GM23338 (cell line): ENCODE results near the gene POU3F2. TPM values are rescaled to one million over a fixed set of nuclear protein-coding genes. Genes with fewer than 3 reads are reported as not detected.
A peak's percentile ranks its signal among the peaks of the same experiment; 100 is the strongest.

ENCODE experiments used
- ATAC-seq: fragments of 200-7000 bp; cut with Tn5 transposase; 3 replicates; pipeline ENCODE4 v1.9.1; 2020
- DNase-seq: peaks from one replicate; pipeline ENCODE4 v3.0.0-alpha.2; 2015; ENCODE audit warnings: low spot score
- H2AFZ ChIP-seq: fragments of 200-600 bp; sonication (generic); 2 replicates; pipeline ENCODE4 v1.8.0; 2016; ENCODE audit warnings: antibody characterized with exemption, mild to moderate bottlenecking, moderate library complexity
- H3F3A ChIP-seq: fragments of 200-600 bp; sonication (generic); replicated peaks from 2 replicates; pipeline ENCODE4 v1.8.0; 2017; ENCODE audit warnings: antibody characterized with exemption, mixed run types, low read depth
- H3K27ac ChIP-seq: fragments of 200-600 bp; sonication (generic); 2 replicates; pipeline ENCODE4 v1.6.1; 2016; ENCODE audit warnings: low read depth
- H3K27me3 ChIP-seq: fragments of 200-600 bp; sonication (generic); 2 replicates; pipeline ENCODE4 v1.8.0; 2016; ENCODE audit warnings: mild to moderate bottlenecking, mixed run types, moderate library complexity; ENCODE audit not compliant: insufficient read depth
- H3K36me3 ChIP-seq: fragments of 200-600 bp; sonication (generic); 2 replicates; pipeline ENCODE4 v1.8.0; 2016; ENCODE audit warnings: mild to moderate bottlenecking; ENCODE audit not compliant: insufficient read depth
- H3K4me1 ChIP-seq: fragments of 200-600 bp; sonication (generic); 2 replicates; pipeline ENCODE4 v1.8.0; 2016; ENCODE audit warnings: mild to moderate bottlenecking, moderate library complexity; ENCODE audit not compliant: insufficient read depth
- H3K4me2 ChIP-seq: fragments of 200-600 bp; sonication (generic); 2 replicates; pipeline ENCODE4 v1.7.1; 2017; ENCODE audit warnings: mixed run types
- H3K4me3 ChIP-seq: fragments of 200-600 bp; sonication (generic); 2 replicates; pipeline ENCODE4 v1.6.1; 2016; ENCODE audit warnings: mixed run types
- H3K79me2 ChIP-seq: fragments of 200-600 bp; sonication (generic); replicated peaks from 2 replicates; pipeline ENCODE4 v1.8.0; 2017; ENCODE audit warnings: mild to moderate bottlenecking; ENCODE audit not compliant: insufficient read depth
- H3K9me2 ChIP-seq: fragments of 200-600 bp; sonication (generic); 2 replicates; pipeline ENCODE4 v1.8.0; 2017; ENCODE audit not compliant: insufficient read depth
- H4K20me1 ChIP-seq: fragments of 200-600 bp; sonication (generic); replicated peaks from 2 replicates; pipeline ENCODE4 v1.8.0; 2017; ENCODE audit warnings: mild to moderate bottlenecking; ENCODE audit not compliant: insufficient read depth
- H3K27ac Mint-ChIP-seq: 2 replicates; pipeline ENCODE4 v1.8.0; 2020; ENCODE audit warnings: inconsistent platforms, mild to moderate bottlenecking, moderate library complexity, mixed read lengths
- H3K27me3 Mint-ChIP-seq: 3 replicates; pipeline ENCODE4 v1.8.0; 2022; ENCODE audit warnings: low read depth, mild to moderate bottlenecking, moderate library complexity, mixed read lengths, inconsistent platforms; ENCODE audit not compliant: insufficient read depth, poor library complexity
- H3K36me3 Mint-ChIP-seq: 3 replicates; pipeline ENCODE4 v1.8.0; 2021; ENCODE audit warnings: low read depth, mild to moderate bottlenecking, inconsistent platforms, moderate library complexity, mixed read lengths
- H3K4me1 Mint-ChIP-seq: 3 replicates; pipeline ENCODE4 v1.8.0; 2020; ENCODE audit warnings: mild to moderate bottlenecking, inconsistent platforms, mixed read lengths
- H3K4me3 Mint-ChIP-seq: 3 replicates; pipeline ENCODE4 v1.8.0; 2021; ENCODE audit warnings: moderate library complexity, mild to moderate bottlenecking, inconsistent platforms, mixed read lengths
- H3K9me3 Mint-ChIP-seq: 3 replicates; pipeline ENCODE4 v1.8.0; 2020; ENCODE audit warnings: moderate library complexity, mild to moderate bottlenecking, inconsistent platforms, mixed read lengths
- CREB1 ChIP-seq: fragments of 250-450 bp; sonication (Bioruptor Pico); IDR thresholded peaks from 2 replicates; pipeline ENCODE4 v1.5.0; 2020; ENCODE audit warnings: low read depth, mild to moderate bottlenecking, moderate library complexity
- CTCF ChIP-seq, 2 experiments: fragments of 200-600 bp in 1 of 2; sonication (generic) in 1 of 2; conservative IDR thresholded peaks; 2 replicates each; pipeline versions ENCODE4 v1.5.1 to v1.6.1; 2016 to 2017; ENCODE audit warnings: antibody characterized with exemption in 2 of 2, low read depth in 2 of 2, mild to moderate bottlenecking in 2 of 2, moderate library complexity in 1 of 2
- ETS1 ChIP-seq: IDR thresholded peaks from 2 replicates; pipeline ENCODE4 v1.6.1; 2016; ENCODE audit warnings: antibody characterized with exemption
- EZH2 ChIP-seq: fragments of 200-600 bp; sonication (generic); IDR thresholded peaks from one replicate; pipeline ENCODE4 v1.8.0; 2017; ENCODE audit warnings: antibody characterized with exemption, mild to moderate bottlenecking, low read depth; ENCODE audit not compliant: unreplicated experiment
- EZH2phosphoT487 ChIP-seq: fragments of 200-600 bp; sonication (generic); IDR thresholded peaks from one replicate; pipeline ENCODE4 v1.8.1; 2018; ENCODE audit warnings: antibody characterized with exemption; ENCODE audit not compliant: unreplicated experiment
- JUNB ChIP-seq: IDR thresholded peaks from one replicate; pipeline ENCODE4 v1.6.1; 2016; ENCODE audit warnings: antibody characterized with exemption; ENCODE audit not compliant: unreplicated experiment
- POLR2AphosphoS5 ChIP-seq: IDR thresholded peaks from 2 replicates; pipeline ENCODE4 v1.6.1; 2016; ENCODE audit warnings: antibody characterized with exemption, low read depth
- STAT1 ChIP-seq: IDR thresholded peaks from one replicate; pipeline ENCODE4 v1.6.1; 2016; ENCODE audit warnings: antibody characterized with exemption; ENCODE audit not compliant: unreplicated experiment
- polyA plus RNA-seq: library from polyadenylated mRNA; unstranded; fragments of >200 nt; fragmentation: Nextera tagmentation; extraction: Ambion mirVana; gene quantifications from 2 replicates; pipeline ENCODE4 v1.2.1, GENCODE V29; 2016
- total RNA-seq: library from RNA; depleted of rRNA; stranded (reverse); fragments of >200 nt; shearing (Covaris generic); gene quantifications from 2 replicates; pipeline ENCODE4 v1.2.3, GENCODE V29; 2014
- TF ChIP-seq, protein P1 (sequence below): fragments of 250-450 bp; sonication (Bioruptor Pico); IDR thresholded peaks from 2 replicates; pipeline ENCODE4 v1.5.0; 2020; ENCODE audit warnings: mild to moderate bottlenecking, moderate library complexity
- TF ChIP-seq, protein P2 (sequence below): IDR thresholded peaks from one replicate; pipeline ENCODE4 v1.6.1; 2018; ENCODE audit warnings: antibody characterized with exemption; ENCODE audit not compliant: unreplicated experiment

POU3F2 gene
- total and polyA plus RNA-seq, 2 experiments from 2014 or later: 0.26 to 0.76 TPM

DNA sequence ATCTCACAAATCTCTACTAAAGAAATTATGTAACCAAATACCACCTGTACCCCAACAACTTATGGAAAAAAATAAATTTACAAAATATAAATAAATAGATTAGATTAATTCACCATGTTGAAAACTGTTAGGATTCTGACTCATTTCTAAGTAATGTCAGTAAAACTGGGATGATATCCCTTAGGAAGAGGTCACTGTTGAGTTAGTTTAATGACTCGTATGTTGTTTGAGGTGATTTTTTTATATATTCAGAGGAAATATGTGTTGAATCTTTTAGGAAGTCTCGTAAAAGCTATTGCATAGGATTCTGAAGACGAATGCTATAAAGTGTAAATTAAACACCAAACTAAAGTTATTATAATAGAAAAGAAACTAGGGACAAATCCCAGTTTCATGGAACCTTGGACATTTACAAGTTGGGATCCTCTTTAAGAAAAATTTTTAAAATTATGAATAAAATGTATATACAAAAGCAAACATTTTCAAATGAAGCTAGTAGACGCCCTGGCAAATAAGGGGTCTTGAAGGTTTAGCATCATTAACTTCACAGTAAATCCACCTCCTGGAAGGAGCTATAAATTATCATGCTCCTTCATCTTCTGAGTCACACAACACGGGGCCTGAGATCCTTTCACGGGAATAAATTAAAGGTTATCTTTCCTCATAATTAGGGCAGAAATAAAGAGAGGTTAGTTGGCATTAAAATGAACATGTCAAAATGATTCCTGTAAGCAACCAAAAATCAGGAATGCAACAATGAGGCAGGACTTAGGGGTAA, 37.0 kb upstream of the POU3F2 start (continued):
- TF ChIP-seq, protein P1, sequence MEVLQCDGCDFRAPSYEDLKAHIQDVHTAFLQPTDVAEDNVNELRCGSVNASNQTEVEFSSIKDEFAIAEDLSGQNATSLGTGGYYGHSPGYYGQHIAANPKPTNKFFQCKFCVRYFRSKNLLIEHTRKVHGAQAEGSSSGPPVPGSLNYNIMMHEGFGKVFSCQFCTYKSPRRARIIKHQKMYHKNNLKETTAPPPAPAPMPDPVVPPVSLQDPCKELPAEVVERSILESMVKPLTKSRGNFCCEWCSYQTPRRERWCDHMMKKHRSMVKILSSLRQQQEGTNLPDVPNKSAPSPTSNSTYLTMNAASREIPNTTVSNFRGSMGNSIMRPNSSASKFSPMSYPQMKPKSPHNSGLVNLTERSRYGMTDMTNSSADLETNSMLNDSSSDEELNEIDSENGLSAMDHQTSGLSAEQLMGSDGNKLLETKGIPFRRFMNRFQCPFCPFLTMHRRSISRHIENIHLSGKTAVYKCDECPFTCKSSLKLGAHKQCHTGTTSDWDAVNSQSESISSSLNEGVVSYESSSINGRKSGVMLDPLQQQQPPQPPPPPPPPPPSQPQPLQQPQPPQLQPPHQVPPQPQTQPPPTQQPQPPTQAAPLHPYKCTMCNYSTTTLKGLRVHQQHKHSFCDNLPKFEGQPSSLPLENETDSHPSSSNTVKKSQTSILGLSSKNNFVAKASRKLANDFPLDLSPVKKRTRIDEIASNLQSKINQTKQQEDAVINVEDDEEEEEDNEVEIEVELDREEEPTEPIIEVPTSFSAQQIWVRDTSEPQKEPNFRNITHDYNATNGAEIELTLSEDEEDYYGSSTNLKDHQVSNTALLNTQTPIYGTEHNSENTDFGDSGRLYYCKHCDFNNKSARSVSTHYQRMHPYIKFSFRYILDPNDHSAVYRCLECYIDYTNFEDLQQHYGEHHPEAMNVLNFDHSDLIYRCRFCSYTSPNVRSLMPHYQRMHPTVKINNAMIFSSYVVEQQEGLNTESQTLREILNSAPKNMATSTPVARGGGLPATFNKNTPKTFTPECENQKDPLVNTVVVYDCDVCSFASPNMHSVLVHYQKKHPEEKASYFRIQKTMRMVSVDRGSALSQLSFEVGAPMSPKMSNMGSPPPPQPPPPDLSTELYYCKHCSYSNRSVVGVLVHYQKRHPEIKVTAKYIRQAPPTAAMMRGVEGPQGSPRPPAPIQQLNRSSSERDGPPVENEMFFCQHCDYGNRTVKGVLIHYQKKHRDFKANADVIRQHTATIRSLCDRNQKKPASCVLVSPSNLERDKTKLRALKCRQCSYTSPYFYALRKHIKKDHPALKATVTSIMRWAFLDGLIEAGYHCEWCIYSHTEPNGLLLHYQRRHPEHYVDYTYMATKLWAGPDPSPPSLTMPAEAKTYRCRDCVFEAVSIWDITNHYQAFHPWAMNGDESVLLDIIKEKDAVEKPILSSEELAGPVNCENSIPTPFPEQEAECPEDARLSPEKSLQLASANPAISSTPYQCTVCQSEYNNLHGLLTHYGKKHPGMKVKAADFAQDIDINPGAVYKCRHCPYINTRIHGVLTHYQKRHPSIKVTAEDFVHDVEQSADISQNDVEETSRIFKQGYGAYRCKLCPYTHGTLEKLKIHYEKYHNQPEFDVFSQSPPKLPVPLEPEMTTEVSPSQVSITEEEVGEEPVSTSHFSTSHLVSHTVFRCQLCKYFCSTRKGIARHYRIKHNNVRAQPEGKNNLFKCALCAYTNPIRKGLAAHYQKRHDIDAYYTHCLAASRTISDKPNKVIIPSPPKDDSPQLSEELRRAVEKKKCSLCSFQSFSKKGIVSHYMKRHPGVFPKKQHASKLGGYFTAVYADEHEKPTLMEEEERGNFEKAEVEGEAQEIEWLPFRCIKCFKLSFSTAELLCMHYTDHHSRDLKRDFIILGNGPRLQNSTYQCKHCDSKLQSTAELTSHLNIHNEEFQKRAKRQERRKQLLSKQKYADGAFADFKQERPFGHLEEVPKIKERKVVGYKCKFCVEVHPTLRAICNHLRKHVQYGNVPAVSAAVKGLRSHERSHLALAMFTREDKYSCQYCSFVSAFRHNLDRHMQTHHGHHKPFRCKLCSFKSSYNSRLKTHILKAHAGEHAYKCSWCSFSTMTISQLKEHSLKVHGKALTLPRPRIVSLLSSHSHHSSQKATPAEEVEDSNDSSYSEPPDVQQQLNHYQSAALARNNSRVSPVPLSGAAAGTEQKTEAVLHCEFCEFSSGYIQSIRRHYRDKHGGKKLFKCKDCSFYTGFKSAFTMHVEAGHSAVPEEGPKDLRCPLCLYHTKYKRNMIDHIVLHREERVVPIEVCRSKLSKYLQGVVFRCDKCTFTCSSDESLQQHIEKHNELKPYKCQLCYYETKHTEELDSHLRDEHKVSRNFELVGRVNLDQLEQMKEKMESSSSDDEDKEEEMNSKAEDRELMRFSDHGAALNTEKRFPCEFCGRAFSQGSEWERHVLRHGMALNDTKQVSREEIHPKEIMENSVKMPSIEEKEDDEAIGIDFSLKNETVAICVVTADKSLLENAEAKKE (CRISPR knock-in tag): no peak
- TF ChIP-seq CREB1 (CRISPR knock-in tag): no peak
- no peak for TF ChIP-seq EZH2phosphoT487
- no peak for TF ChIP-seq POLR2AphosphoS5
- TF ChIP-seq JUNB: no peak

GRCh38 chr6:98800866-98801265, 33.5 kb upstream of the POU3F2 start:
- no peak overlapping the region for H3K4me3 ChIP-seq
- H3K9me3 Mint-ChIP-seq: peaks cover 2% of the 10 kb centered on the region; the same call in 1 of the 3 replicates
- no peak overlapping the region for H3K27ac ChIP-seq
- H4K20me1 ChIP-seq: no peaks in the 10 kb centered on the region
- H3K79me2 ChIP-seq: no peaks in the 10 kb centered on the region
- no peaks in the 10 kb centered on the region for H3K36me3 Mint-ChIP-seq
- H3F3A ChIP-seq: no peaks in the 10 kb centered on the region
- no peaks in the 10 kb centered on the region for H3K36me3 ChIP-seq
- ATAC-seq (peak; percentile 58), DNase-seq (peak; percentile 15)
- no peaks in the 10 kb centered on the region for H3K4me1 ChIP-seq
- H3K4me2 ChIP-seq: no peak overlapping the region
- H3K4me1 Mint-ChIP-seq: no peaks in the 10 kb centered on the region
- H2AFZ ChIP-seq: peak overlapping the region; percentile 72
- no peak overlapping the region for H3K27ac Mint-ChIP-seq
- peaks cover 4% of the 10 kb centered on the region for H3K27me3 Mint-ChIP-seq
- H3K9me2 ChIP-seq: no peaks in the 10 kb centered on the region; the same call in 1 of the 2 replicates
- H3K4me3 Mint-ChIP-seq: no peak overlapping the region
- no peaks in the 10 kb centered on the region for H3K27me3 ChIP-seq
- no peak for TF ChIP-seq CTCF (conservative IDR thresholded peaks at IDR 0.05; ENCODE audit: low read depth in 2 of 2)
- TF ChIP-seq ETS1: no peak
- TF ChIP-seq, protein P2, sequence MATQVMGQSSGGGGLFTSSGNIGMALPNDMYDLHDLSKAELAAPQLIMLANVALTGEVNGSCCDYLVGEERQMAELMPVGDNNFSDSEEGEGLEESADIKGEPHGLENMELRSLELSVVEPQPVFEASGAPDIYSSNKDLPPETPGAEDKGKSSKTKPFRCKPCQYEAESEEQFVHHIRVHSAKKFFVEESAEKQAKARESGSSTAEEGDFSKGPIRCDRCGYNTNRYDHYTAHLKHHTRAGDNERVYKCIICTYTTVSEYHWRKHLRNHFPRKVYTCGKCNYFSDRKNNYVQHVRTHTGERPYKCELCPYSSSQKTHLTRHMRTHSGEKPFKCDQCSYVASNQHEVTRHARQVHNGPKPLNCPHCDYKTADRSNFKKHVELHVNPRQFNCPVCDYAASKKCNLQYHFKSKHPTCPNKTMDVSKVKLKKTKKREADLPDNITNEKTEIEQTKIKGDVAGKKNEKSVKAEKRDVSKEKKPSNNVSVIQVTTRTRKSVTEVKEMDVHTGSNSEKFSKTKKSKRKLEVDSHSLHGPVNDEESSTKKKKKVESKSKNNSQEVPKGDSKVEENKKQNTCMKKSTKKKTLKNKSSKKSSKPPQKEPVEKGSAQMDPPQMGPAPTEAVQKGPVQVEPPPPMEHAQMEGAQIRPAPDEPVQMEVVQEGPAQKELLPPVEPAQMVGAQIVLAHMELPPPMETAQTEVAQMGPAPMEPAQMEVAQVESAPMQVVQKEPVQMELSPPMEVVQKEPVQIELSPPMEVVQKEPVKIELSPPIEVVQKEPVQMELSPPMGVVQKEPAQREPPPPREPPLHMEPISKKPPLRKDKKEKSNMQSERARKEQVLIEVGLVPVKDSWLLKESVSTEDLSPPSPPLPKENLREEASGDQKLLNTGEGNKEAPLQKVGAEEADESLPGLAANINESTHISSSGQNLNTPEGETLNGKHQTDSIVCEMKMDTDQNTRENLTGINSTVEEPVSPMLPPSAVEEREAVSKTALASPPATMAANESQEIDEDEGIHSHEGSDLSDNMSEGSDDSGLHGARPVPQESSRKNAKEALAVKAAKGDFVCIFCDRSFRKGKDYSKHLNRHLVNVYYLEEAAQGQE: no peak
- no peak for TF ChIP-seq EZH2
- TF ChIP-seq STAT1: no peak
